GM10847 (cell line): ENCODE results near the gene AKT2.
A peak's percentile ranks its signal among the peaks of the same experiment; 100 is the strongest.

ENCODE experiments used
- POLR2A ChIP-seq: IDR thresholded peaks from 2 replicates; pipeline ENCODE4 v1.6.1; 2011; ENCODE audit not compliant: insufficient read length; ENCODE audit errors: extremely low read depth

Gene AKT2

DNA sequence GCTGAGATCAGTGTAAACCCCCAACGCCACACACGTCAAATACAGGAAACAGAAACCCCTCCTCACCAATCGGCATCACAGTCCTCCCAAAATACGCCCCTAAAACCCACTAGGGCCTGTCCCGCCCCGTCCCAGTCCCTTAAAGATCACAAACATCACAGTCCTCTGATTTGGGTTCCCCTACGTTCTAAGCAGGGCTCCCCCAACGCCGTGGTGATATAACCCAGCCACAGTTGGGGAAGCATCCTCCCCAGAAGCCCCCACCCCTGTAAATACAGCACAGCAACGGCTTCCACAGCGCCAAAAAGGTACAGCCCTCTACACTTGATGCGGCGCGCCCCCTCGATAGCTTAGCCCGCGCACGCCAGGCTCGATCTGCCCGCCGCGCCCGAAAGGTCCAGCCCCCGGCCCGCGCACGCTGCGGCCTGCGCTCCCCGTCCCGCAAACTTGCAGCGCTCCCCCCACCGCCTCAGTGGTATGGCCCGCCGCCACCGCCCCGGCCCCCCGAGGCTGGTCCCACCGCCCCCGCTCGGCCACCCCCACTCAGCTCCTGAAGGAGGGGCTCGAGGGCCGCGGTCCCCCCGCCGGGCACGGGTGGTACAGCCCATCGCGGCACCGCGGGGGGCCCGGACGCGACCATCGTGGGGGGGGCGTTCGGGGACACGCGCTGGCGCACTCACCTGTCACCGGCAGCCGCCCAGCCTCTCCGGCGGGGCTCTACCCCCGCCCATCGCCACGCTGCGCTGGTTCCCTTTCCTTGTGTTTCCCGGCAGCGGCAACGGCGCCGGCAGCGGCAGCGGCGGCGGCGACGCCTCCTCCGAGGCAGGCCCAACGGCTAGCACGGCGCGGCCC, at the start of gene AKT2:
TSS of gene AKT2 (minus strand) at position 845 of the 852 bp plus-strand sequence. CDS start 20,078 bp downstream, outside the sequence.
- TF ChIP-seq POLR2A = peak; percentile 37

DNA sequence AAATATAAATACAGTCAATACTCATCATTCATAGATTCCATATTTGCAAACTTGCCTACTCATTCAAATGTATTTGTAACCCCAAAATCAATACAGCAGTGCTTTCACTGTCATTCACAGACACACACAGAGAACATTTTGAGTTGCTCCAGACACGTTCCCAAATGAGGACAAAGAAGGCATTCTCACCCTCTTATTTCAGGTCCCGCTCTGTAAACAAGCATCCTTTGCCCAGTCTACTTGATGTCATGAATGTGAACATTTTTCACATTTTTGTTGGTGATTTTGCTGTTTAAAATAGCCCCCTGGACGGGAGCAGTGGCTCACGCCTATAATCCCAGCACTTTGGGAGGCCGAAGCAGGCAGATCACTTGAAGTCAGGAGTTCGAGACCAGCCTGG, 47.5 kb upstream of the AKT2 start:
- no peak for TF ChIP-seq POLR2A

DNA sequence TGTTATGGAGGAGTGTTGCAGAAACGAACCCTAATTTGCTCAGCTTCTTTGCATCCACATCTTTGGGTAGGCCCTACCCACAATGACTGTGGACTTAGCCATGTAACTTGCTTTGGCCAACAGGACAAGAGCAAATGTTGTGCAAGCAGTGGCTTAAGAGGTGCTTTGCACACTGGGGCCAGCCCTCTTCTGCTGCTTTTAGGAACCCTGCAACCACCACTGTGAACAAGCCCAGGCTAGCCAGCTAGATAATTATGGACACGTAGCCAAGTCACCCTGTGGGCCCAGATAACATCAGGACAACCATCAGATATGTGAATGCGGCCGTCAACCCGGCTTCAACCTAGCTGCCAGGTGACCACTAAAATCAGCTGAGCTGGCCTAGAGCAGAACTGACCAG, 45.9 kb upstream of the AKT2 start:
- TF ChIP-seq POLR2A = no peak

DNA sequence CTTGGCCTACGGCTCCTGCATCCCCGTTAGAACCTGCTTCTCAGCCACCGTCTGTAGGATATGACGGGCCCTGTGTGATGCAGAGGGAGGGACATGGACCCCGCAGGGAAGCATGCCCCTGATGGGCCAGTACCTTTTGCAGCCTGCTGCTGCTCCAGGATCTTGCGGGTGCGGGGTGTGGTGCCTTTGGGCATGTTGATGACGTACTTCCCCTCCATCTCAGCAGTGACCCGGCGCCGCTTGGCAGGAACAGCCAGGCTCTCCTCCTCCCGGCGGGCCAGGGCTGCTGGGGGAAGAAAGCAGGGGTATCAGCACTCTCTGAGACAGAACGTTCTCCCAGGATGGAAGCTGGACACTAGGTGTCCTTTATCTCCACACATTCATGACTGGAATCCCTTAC, 41.1 kb upstream of the AKT2 start:
- TF ChIP-seq POLR2A = no peak

DNA sequence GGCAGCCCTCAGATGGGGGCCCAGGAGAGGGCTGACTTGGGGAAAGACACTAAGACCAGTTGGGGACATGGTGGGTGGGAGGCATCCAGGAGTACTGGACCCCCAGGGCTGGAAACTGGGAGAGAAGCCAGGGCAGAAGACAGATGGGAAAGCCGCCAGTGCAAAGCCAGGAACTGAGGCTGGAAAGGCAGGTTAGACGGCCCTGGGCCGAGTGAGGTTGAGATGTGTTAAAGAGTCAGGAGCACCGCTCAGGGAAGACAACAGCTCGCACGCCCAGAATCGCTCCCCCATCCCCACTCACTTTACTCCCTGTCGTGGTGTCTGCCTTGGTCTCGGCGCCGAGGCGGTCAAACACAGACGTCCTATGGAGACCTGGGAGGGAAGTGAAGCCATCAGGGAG, 38.6 kb upstream of the AKT2 start:
- TF ChIP-seq POLR2A = no peak

DNA sequence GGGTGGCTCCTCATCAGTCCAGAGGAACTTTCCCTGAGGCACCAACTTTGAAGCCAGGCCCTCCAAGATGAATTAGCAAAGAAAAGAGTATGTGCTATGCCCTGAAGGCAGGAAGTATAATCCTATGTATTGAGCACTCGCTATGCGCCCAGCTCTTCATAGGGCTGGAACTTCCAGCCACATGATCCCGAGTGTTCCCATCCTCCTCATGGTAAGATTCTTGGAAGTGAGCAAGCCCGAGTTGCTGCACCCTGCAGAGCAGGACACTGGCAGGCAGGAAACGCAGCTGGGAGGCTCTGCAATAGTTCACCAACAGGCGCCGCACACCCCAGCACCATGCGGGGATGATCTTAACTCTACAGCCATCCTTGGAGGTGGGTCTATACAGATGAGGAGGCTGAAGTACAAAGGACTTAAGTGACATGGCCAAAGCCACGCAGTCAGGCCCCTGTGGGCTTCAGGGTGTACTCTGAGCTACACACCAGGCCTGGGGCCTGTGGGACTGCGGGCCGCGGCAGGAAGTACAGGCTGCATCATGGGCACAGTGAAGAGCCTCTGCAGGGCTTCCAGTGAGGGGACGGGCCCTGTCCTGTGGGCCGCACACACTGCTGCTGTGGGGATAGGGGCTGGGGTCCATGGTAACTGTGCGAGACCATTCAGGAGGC, 37.9 kb upstream of the AKT2 start:
- no peak for TF ChIP-seq POLR2A

DNA sequence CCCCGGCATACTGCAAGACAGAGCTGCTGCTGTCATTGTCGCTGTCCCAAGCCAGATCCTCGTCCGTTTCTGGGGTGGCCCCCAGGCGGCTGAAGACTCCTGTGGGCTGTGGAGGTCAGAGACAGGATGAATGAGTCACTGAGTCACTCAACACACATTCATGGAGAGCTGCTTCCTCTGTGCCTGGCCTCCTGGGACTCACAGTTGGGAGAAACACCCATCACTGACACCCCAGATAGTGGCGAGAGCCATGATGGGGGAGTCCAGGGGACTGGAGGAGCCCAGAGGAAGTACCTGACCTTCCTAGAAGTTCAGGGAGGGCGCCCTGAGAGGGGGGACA, 37.1 kb upstream of the AKT2 start:
- no peak for TF ChIP-seq POLR2A

DNA sequence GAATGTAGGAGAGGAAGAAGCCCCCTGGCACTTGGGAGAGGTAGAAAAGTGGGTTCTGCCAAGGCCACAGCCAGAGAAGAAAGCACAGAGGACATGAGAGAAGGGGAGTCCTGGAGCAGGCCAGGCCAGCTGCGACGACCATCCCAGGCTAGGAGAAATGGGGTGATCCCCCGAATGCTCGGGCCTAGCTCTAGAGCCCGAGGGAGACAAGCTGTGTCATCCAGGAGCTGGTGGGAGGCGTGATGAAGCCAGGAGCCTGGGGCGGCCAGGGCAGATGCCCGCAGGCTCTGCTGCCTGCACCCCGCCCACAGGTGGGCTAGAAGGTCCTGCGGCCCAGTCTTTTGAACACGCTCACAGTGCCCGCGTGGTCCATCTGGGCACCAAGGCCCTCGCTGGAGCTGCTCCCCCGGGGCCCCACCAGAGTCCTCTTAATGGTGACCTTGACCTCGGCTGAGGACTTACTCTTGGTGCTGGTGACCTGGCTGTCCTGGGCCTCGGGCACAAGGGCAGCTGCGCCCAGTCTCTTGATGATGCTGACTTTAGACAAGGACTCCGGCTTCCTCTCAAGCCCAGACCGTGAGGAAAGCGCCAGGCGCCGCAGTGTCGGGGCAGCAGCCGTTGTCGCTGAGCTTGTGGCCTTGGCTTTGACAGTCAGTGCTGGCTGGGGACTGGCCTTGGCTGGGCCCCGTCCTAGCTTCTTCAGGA, 36.6 kb upstream of the AKT2 start:
- TF ChIP-seq POLR2A = no peak

DNA sequence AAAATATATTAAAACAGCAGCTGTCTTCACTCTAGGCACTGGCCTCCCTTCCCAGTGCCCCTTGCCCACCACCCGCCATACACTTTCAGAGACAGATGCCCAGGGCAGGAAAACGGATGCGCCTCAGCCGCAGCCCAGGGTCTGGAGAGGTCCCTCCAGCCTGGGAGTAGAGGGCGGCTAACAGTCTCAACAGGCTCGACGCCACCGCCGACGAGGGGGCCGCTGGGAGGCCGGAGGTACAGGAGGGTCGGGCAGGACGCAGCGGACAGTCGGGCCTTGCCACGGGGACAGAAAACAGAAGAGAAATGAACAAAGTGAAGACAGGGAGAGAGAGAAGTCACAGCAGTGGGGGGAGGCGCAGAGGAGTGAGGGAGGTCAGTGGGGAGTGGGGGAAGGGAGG, 35.9 kb upstream of the AKT2 start:
- no peak for TF ChIP-seq POLR2A

DNA sequence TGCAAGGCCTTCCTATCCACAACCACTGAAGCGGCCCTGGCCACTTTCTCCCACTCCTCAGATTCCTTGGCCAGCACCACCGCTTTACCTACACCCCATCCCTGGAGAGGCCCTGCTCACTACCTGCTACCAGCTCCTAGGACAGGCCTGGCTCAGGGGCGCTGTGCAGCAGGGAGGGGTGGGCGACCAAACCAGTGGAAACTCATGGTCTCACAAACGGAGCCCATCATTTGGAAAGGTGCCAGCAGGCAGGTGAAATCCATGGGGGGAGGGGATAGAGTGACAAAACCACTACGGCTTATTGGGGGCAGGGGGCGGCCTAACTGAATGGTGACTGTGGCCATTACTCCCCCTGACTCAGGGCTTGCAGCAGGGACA, 35.4 kb upstream of the AKT2 start:
- no peak for TF ChIP-seq POLR2A

DNA sequence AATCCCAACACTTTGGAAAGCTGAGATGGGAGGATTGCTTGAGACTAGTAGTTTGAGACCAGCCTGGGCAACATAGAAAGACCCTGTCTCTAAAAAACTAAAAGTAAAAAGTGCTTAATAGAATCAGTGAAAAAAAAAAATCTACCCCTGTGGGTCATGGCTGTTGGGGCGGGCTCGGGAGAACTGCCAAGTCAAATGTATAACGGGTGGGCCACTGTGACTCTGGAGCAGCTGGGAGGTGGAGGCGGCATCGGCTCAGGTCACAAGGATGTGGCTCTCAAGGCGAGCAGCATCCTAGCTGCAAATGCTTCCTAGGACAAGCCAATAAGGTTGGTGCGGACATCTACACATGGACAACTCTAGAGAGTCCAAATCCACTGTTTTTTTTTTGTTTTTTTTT, 32.2 kb upstream of the AKT2 start:
- TF ChIP-seq POLR2A = no peak

DNA sequence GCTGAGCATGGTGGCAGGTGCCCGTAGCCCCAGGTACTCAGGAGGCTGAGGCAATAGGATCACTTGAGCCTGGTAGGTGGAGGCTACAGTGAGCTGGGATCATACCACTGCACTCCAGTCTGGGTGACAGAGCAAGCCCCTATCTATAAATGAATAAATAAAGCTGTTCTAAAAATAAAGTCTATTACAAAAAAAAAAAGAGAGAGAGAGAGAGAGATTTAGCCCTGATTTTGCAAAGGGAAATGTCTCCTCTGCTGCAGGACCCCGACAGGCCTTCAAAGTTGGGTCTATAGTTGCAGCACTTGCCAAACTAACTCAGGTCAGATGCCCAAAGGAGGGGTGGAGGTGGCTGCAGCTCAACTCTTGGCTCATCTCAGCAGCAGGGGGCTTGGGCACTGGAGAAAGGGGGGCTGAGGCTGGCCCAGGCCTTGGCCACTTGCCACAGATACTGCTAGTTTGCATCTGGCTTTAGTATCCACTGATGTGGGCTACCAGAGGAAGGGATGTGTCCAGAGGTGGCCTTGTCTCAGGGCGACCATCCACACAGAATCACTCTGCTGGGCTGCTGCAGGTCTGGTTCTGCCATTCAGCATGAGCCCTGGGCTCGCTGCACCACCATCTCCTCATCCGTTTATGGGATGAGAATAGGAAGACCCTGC, 30.8 kb upstream of the AKT2 start:
- TF ChIP-seq POLR2A = no peak

DNA sequence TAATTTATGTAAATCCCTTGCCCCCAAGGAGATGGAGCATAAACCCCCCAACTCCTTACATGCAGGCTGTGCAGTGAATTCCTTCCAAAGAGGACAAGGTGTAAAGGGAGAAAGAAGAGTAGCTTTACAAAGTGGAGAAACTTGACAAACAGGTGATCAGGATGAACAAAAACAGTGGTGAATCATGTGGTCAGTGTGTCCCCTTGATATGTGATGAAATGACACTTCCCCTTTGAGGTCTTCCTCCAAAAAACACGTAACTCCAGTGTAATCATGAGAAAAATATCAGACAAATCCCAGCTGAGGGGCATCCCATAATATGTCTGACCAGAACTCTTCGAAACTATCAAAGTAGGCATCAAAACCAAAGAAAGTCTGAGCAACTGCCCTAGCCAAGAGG, 29.5 kb upstream of the AKT2 start:
- TF ChIP-seq POLR2A = no peak

DNA sequence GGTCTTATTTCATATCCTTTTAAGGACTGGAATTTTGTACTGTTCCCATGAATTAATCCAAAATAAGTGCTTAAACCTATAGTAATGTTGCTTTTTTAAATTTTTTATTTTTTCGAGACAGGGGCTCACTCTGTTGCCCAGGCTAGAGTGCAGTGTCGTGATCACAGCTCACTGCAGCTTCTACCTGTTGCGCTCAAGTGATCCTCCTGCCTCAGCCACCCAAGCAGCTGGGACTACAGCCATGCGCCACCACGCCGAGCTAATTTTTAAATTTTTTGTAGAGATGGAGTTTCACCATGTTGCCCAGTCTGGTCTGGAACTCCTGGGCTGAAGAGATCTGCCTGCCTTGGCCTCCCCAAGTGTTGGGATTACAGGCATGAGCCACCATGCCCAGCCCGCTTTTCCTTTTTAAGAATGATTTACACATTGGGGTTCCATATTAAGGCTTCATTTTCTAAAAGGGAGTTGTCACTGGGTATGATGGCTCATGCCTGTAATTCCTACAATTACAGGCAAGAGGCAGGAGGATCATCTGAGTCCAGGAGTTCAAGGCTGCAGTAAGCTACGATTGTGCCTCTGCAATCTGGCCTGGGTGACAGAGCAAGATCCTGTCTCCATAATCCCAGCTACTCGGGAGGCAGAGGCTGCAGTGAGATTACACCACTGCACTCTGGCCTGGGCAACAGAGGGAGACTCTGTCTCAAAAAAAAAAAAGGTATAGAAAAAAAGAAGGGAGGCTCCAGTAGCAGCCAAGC, 28.3 kb upstream of the AKT2 start:
- no peak for TF ChIP-seq POLR2A

DNA sequence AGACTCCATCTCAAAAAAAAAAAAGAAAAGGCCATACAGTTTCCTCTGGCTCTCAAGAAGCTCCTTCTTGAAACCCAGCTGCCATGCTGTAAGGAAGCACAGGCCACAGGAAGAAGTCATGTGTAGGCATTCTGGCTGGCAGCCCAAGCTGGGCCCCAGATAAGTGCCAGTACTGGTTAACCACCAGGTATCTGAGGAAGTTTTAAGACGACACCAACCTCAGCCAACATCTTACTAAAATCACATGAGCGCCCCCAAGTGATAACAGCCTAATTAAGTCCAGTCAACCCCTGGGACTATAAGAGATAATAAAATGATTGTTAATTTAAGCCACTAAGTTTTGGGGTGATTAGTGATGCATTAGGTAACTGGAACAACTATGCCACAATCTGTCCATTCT, 27.4 kb upstream of the AKT2 start:
- TF ChIP-seq POLR2A = no peak
